HCT116 (cell line): Measurements from ENCODE around the gene CNKSR3. TPM values are rescaled to one million over a fixed set of nuclear protein-coding genes. Genes with fewer than 3 reads are reported as not detected.

ENCODE experiments used
- ATAC-seq: fragments of 200-7000 bp; cut with Tn5 transposase; 2 replicates; pipeline ENCODE4 v1.9.1; 2020; ENCODE audit warnings: mild to moderate bottlenecking, moderate library complexity
- BruUV-seq: library from RNA; stranded (reverse); fragments of 400-500 nt; replicated peaks from 2 replicates; lab custom pipeline; 2021; lab: Mats Ljungman, UMichigan
- CTCF ChIA-PET: fragments of 300-600 bp; sonication (Branson Sonifier 250); formaldehyde crosslinking; loops from one replicate; lab custom pipeline; 2021; ENCODE audit warnings: antibody characterized with exemption; lab: Charles Lee
- POLR2A ChIA-PET: fragments of 300-600, 350-600 bp; sonication (Branson Sonifier 250); formaldehyde crosslinking; loops from one replicate; lab custom pipeline; 2021; ENCODE audit warnings: antibody characterized with exemption; lab: Charles Lee
- RAD21 ChIA-PET, 2 experiments: fragments of 300-600 bp; sonication (Branson Sonifier 250); formaldehyde crosslinking; loops; one replicate each; lab custom pipeline; 2023; ENCODE audit warnings: low total read pairs in 2 of 2; ENCODE audit not compliant: uncharacterized antibody in 2 of 2, unreplicated experiment in 2 of 2, low non-redundant PET in 1 of 2; lab: Charles Lee
- DNase-seq: peaks from one replicate; pipeline ENCODE4 v3.0.0-alpha.2; 2010; ENCODE audit warnings: low read depth, low spot score
- H2AFZ ChIP-seq: fragments of 200-600 bp; shearing (Covaris generic), sonication (generic); 2 replicates; pipeline ENCODE4 v1.6.1; 2017; ENCODE audit warnings: low read depth, mixed run types, mixed read lengths, antibody characterized with exemption, low read length; ENCODE audit not compliant: poor library complexity, severe bottlenecking
- H3K27ac ChIP-seq: 2 replicates; pipeline ENCODE4 v1.5.1; 2012; ENCODE audit warnings: low read depth, low read length
- H3K27me3 ChIP-seq: fragments of 200-600 bp; sonication (generic); 2 replicates; pipeline ENCODE4 v1.6.1; 2016; ENCODE audit warnings: mixed run types, low read length, mixed read lengths; ENCODE audit not compliant: insufficient read depth
- H3K36me3 ChIP-seq, 2 experiments: fragments of 200-500 bp in 1 of 2; fragments of 200-600 bp in 1 of 2; sonication (Bioruptor generic) in 1 of 2; sonication (generic) in 1 of 2; 2 replicates each; pipeline versions ENCODE4 v1.5.1 to v1.6.1; 2014 to 2016; ENCODE audit warnings: low read length in 2 of 2, inconsistent platforms in 1 of 2, mixed read lengths in 1 of 2, mixed run types in 1 of 2; ENCODE audit not compliant: insufficient read depth in 2 of 2, control insufficient read depth in 1 of 2
- H3K4me1 ChIP-seq, 2 experiments: fragments of 200-600 bp in 1 of 2; sonication (generic) in 1 of 2; 2 replicates each; pipeline versions ENCODE4 v1.5.1 to v1.6.1; 2012 to 2017; ENCODE audit warnings: low read length in 2 of 2, inconsistent platforms in 1 of 2, mild to moderate bottlenecking in 1 of 2, mixed read lengths in 1 of 2, mixed run types in 1 of 2, moderate library complexity in 1 of 2; ENCODE audit not compliant: insufficient read depth in 2 of 2, control insufficient read depth in 1 of 2
- H3K4me2 ChIP-seq: fragments of 200-600 bp; sonication (generic); 2 replicates; pipeline ENCODE4 v1.6.1; 2017; ENCODE audit warnings: mixed run types, low read length, mixed read lengths
- H3K4me3 ChIP-seq, 2 experiments: fragments of 200-600 bp in 1 of 2; sonication (generic) in 1 of 2; replicated peaks in 1 of 2; 2 replicates each; pipeline ENCODE4 v1.5.1; 2011 to 2016; ENCODE audit warnings: low read length in 2 of 2, control low read depth in 1 of 2, low read depth in 1 of 2, mild to moderate bottlenecking in 1 of 2, mixed read lengths in 1 of 2, mixed run types in 1 of 2
- H3K79me2 ChIP-seq: fragments of 200-600 bp; sonication (generic); 2 replicates; pipeline ENCODE4 v1.6.1; 2017; ENCODE audit warnings: mild to moderate bottlenecking, mixed run types, low read length, moderate library complexity, mixed read lengths; ENCODE audit not compliant: insufficient read depth
- H3K9ac ChIP-seq: fragments of 200-600 bp; sonication (generic); 2 replicates; pipeline ENCODE4 v1.6.1; 2016; ENCODE audit warnings: low read length, mixed read lengths
- H3K9me2 ChIP-seq: fragments of 200-600 bp; sonication (generic), shearing (Covaris generic); 2 replicates; pipeline ENCODE4 v1.6.1; 2017; ENCODE audit warnings: mixed run types, mild to moderate bottlenecking, moderate library complexity; ENCODE audit not compliant: insufficient read depth
- H3K9me3 ChIP-seq, 2 experiments: fragments of 200-500 bp in 1 of 2; fragments of 200-600 bp in 1 of 2; sonication (Bioruptor generic) in 1 of 2; sonication (generic) in 1 of 2; 2 replicates each; pipeline ENCODE4 v1.6.1; 2014 to 2017; ENCODE audit warnings: low read length in 2 of 2, mixed read lengths in 2 of 2, inconsistent platforms in 1 of 2, low read depth in 1 of 2, mild to moderate bottlenecking in 1 of 2, mixed run types in 1 of 2, moderate library complexity in 1 of 2; ENCODE audit not compliant: control insufficient read depth in 1 of 2, insufficient read depth in 1 of 2
- H4K20me1 ChIP-seq: fragments of 200-600 bp; sonication (generic), shearing (Covaris generic); 2 replicates; pipeline ENCODE4 v1.6.1; 2017; ENCODE audit warnings: mixed run types, mild to moderate bottlenecking, moderate library complexity; ENCODE audit not compliant: insufficient read depth
- CEBPB ChIP-seq: IDR thresholded peaks from 2 replicates; pipeline ENCODE4 v1.6.1; 2012; ENCODE audit warnings: low read depth
- EZH2 ChIP-seq: fragments of 200-600 bp; sonication (generic); IDR thresholded peaks from 2 replicates; pipeline ENCODE4 v1.6.1; 2017; ENCODE audit warnings: antibody characterized with exemption, mixed run types
- FOSL1 ChIP-seq: IDR thresholded peaks from 2 replicates; pipeline ENCODE4 v1.6.1; 2012; ENCODE audit warnings: low read depth
- JUND ChIP-seq: IDR thresholded peaks from 2 replicates; pipeline ENCODE4 v1.6.1; 2012
- POLR2AphosphoS5 ChIP-seq: IDR thresholded peaks from 2 replicates; pipeline ENCODE4 v1.6.1; 2011; ENCODE audit warnings: mild to moderate bottlenecking, low read depth, low read length, moderate library complexity
- REST ChIP-seq: IDR thresholded peaks from 2 replicates; pipeline ENCODE4 v1.6.1; 2012; ENCODE audit warnings: low read depth
- SIN3A ChIP-seq: IDR thresholded peaks from 2 replicates; pipeline ENCODE4 v1.6.1; 2012; ENCODE audit warnings: low read depth
- SP1 ChIP-seq: IDR thresholded peaks from 2 replicates; pipeline ENCODE4 v1.6.1; 2012; ENCODE audit warnings: low read depth
- SRF ChIP-seq: IDR thresholded peaks from 2 replicates; pipeline ENCODE4 v1.6.1; 2012; ENCODE audit warnings: low read depth
- TCF7L2 ChIP-seq: IDR thresholded peaks from 2 replicates; pipeline ENCODE4 v1.7.0; 2011; ENCODE audit warnings: borderline replicate concordance, inconsistent platforms; ENCODE audit not compliant: insufficient read depth, insufficient read length; ENCODE audit errors: extremely low read depth
- YY1 ChIP-seq: IDR thresholded peaks from 2 replicates; pipeline ENCODE4 v1.6.1; 2011; ENCODE audit warnings: low read length, low read depth, moderate library complexity, mild to moderate bottlenecking; ENCODE audit not compliant: insufficient replicate concordance; ENCODE audit errors: extremely low read depth
- ZBTB33 ChIP-seq: IDR thresholded peaks from 2 replicates; pipeline ENCODE4 v1.6.1; 2011; ENCODE audit warnings: mild to moderate bottlenecking, low read length, moderate library complexity; ENCODE audit not compliant: insufficient replicate concordance; ENCODE audit errors: extremely low read depth
- intact Hi-C: fragments of 100-400 bp; cut with micrococcal nuclease; formaldehyde crosslinking; loops from 2 replicates; pipeline ENCODE4 v1.10.0; 2022
- total RNA-seq: library from RNA; stranded (reverse); gene quantifications from one replicate; pipeline ENCODE4 v1.2.1, GENCODE V29; 2021; ENCODE audit not compliant: unreplicated experiment

CNKSR3 gene
- total RNA-seq, 1 experiment from 2014 or later: 15.4 TPM

- ChIA-PET POLR2A (no interaction called here), CTCF (no interaction called here), RAD21 (no interaction called here)
- ATAC-seq: no peak
- H3K36me3 ChIP-seq: no peaks in the 10 kb centered on the region
- DNase-seq: no peak
- no peak within 1 kb of the TSS for H3K9ac ChIP-seq
- H3K27me3 ChIP-seq: no peaks in the 10 kb centered on the region
- peaks cover 0 to 7% of the 10 kb centered on the region in 2 experiments; a peak in 1 of 4 replicates for H3K4me1 ChIP-seq
- H3K79me2 ChIP-seq: no peaks in the 10 kb centered on the region
- no peak within 1 kb of the TSS for H3K4me3 ChIP-seq
- H3K4me2 ChIP-seq: no peak within 1 kb of the TSS
- TF ChIP-seq REST (no peak), SP1 (no peak), SIN3A (no peak), ZBTB33 (no peak), TCF7L2 (no peak), YY1 (no peak), EZH2 (no peak), POLR2AphosphoS5 (no peak), FOSL1 (no peak), CEBPB (no peak), JUND (no peak), SRF (no peak)
- no peaks in the 10 kb centered on the region for H3K9me2 ChIP-seq
- H2AFZ ChIP-seq: no peak within 1 kb of the TSS
- no peaks in the 10 kb centered on the region for H4K20me1 ChIP-seq
- H3K27ac ChIP-seq: no peak within 1 kb of the TSS
- no TSS peak for BruUV-seq
- intact Hi-C loops: no loop called here
- H3K9me3 ChIP-seq: no peaks in the 10 kb centered on the region
Measured at GRCh38 chr6:154356690-154357089, 153.8 kb downstream of the CNKSR3 start, which contains the start of gene IPCEF1. IPCEF1 (minus strand) TSS chr6:154356803; CDS start chr6:154265947, 90,856 bp downstream.
